GM23248 (cell line): ENCODE results near the gene CFAP90. TPM values are rescaled to one million over a fixed set of nuclear protein-coding genes. Genes with fewer than 3 reads are reported as not detected.

Experiments used
- DNase-seq: peaks from one replicate; pipeline ENCODE4 v3.0.0-alpha.2; 2015
- H2AFZ ChIP-seq: fragments of 200-600 bp; sonication (generic); 2 replicates; pipeline ENCODE4 v1.6.1; 2016; ENCODE audit warnings: antibody characterized with exemption
- H3F3A ChIP-seq: fragments of 200-600 bp; sonication (generic); 2 replicates; pipeline ENCODE4 v1.6.1; 2016; ENCODE audit warnings: mild to moderate bottlenecking, antibody characterized with exemption, mixed run types; ENCODE audit not compliant: insufficient read depth
- H3K27ac ChIP-seq: fragments of 200-600 bp; sonication (generic); 2 replicates; pipeline ENCODE4 v1.5.1; 2016; ENCODE audit warnings: mild to moderate bottlenecking
- H3K27me3 ChIP-seq: fragments of 200-600 bp; sonication (generic); replicated peaks from 2 replicates; pipeline ENCODE4 v1.6.1; 2016; ENCODE audit warnings: mild to moderate bottlenecking; ENCODE audit not compliant: insufficient read depth
- H3K36me3 ChIP-seq: fragments of 200-600 bp; sonication (generic); 2 replicates; pipeline ENCODE4 v1.6.1; 2016; ENCODE audit warnings: low read depth, mild to moderate bottlenecking
- H3K4me1 ChIP-seq: fragments of 200-600 bp; sonication (generic); 2 replicates; pipeline ENCODE4 v1.6.1; 2016; ENCODE audit warnings: mild to moderate bottlenecking; ENCODE audit not compliant: insufficient read depth
- H3K4me2 ChIP-seq: fragments of 200-600 bp; sonication (generic); one replicate; pipeline ENCODE4 v1.6.1; 2016; ENCODE audit warnings: mild to moderate bottlenecking; ENCODE audit not compliant: unreplicated experiment
- H3K4me3 ChIP-seq: fragments of 200-600 bp; sonication (generic); 2 replicates; pipeline ENCODE4 v1.5.1; 2016; ENCODE audit warnings: mild to moderate bottlenecking
- H3K79me2 ChIP-seq: fragments of 200-600 bp; sonication (generic); 2 replicates; pipeline ENCODE4 v1.6.1; 2016; ENCODE audit warnings: mild to moderate bottlenecking; ENCODE audit not compliant: insufficient read depth
- H3K9ac ChIP-seq: fragments of 200-600 bp; sonication (generic); 2 replicates; pipeline ENCODE4 v1.6.1; 2016; ENCODE audit warnings: mild to moderate bottlenecking
- H3K9me2 ChIP-seq: fragments of 200-600 bp; sonication (generic); 2 replicates; pipeline ENCODE4 v1.6.1; 2016; ENCODE audit warnings: mixed run types, mild to moderate bottlenecking, moderate library complexity; ENCODE audit not compliant: insufficient read depth
- H3K9me3 ChIP-seq: fragments of 200-600 bp; sonication (generic); one replicate; pipeline ENCODE4 v1.6.1; 2017; ENCODE audit warnings: low read depth
- H4K20me1 ChIP-seq: fragments of 200-600 bp; sonication (generic); 2 replicates; pipeline ENCODE4 v1.6.0; 2016; ENCODE audit not compliant: insufficient read depth
- EZH2 ChIP-seq: fragments of 200-600 bp; sonication (generic); IDR thresholded peaks from 2 replicates; pipeline ENCODE4 v1.6.1; 2018; ENCODE audit warnings: antibody characterized with exemption, mild to moderate bottlenecking; ENCODE audit not compliant: insufficient read depth, poor library complexity, severe bottlenecking
- EZH2phosphoT487 ChIP-seq: fragments of 200-600 bp; sonication (generic); IDR thresholded peaks from 2 replicates; pipeline ENCODE4 v1.6.1; 2018; ENCODE audit warnings: antibody characterized with exemption, moderate library complexity, mild to moderate bottlenecking, low read depth; ENCODE audit not compliant: insufficient read depth
- WGBS, 2 experiments: methylation state at CpG; one replicate each; pipeline ENCODE4 v1.1.6; 2015 to 2017; ENCODE audit warnings: low lambda C conversion rate in 2 of 2, low coverage in 1 of 2; ENCODE audit errors: missing lambda C conversion rate in 2 of 2; 5-methylcytosine and 5-hydroxymethylcytosine counted together
- in situ Hi-C: fragments of 300-500 bp; cut with MboI; formaldehyde crosslinking; loops from 2 replicates; pipeline ENCODE4 v1.15.0; 2020
- polyA plus RNA-seq: library from polyadenylated mRNA; unstranded; fragments of >200 nt; fragmentation: Nextera tagmentation; extraction: Ambion mirVana; gene quantifications from 2 replicates; pipeline ENCODE4 v1.2.1, GENCODE V29; 2016
- total RNA-seq: library from RNA; depleted of rRNA; stranded (reverse); fragments of >200 nt; shearing (Covaris generic); gene quantifications from 2 replicates; pipeline ENCODE4 v1.2.3, GENCODE V29; 2014

Gene CFAP90
- total and polyA plus RNA-seq, 2 experiments from 2014 or later, result 0.19 to 0.32 TPM

DNA sequence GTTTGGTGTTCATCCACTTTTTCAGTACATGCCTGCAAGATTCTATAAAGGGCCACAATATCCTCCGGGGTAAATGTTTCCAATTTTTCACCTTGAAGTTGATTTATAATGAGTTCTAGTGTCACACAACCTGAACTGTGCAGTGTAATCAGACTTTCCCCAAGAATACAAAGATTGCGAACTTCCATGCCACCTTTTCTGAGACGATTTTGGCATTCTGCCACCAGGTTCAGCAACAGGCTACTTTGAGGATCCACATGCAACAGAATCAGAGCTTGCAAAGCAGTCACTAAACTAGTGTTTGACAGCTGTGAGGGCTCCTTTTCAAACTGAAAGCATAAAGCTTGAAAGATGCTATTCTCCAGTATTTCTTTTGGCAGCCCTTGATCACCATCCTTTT lies 16.3 kb upstream of the CFAP90 start:
- H3K36me3 ChIP-seq, result peaks cover 15% of the 10 kb centered on the region
- no peaks in the 10 kb centered on the region for H4K20me1 ChIP-seq
- peaks cover 62% of the 10 kb centered on the region for H3K79me2 ChIP-seq
- in situ Hi-C loops, result no loop called here
- no peak for TF ChIP-seq EZH2
- no peak for TF ChIP-seq EZH2phosphoT487
- H3K4me1 ChIP-seq, result peaks cover 12% of the 10 kb centered on the region
- no peak overlapping the region for H3K27ac ChIP-seq
- no peak overlapping the region; the same call in 1 of the 2 replicates for H3K4me3 ChIP-seq
- H3K9me2 ChIP-seq, result no peaks in the 10 kb centered on the region
- H3K9ac ChIP-seq, result no peak overlapping the region
- no peaks in the 10 kb centered on the region for H3K27me3 ChIP-seq
- H3K9me3 ChIP-seq, result no peaks in the 10 kb centered on the region
- no peak for DNase-seq
- H3F3A ChIP-seq, result no peaks in the 10 kb centered on the region
- H3K4me2 ChIP-seq, result peak overlapping the region; percentile 100
- WGBS, 2 experiments, result 75 to 84% methylated on average over 3 of the region's 3 CpGs
- no peak overlapping the region for H2AFZ ChIP-seq

DNA sequence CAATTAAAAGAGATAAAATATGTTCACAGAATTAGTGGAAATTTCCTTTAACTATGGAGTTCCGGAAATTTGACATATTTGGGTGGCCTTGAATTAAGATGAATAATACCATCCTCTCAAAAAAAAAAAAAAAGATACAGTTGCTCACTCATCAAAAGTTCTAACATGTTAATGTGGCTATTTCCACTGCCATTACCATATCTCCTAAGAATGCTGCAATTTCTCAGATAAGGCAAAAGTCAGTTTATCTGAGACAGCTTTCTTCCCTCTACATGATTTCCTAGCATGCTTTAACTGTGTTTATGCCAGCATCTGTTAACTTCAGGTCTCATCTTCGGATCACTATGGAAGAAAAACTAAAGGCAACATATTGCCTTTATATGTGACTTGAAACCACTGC lies 15.3 kb upstream of the CFAP90 start:
- no peak overlapping the region for H2AFZ ChIP-seq
- no peaks in the 10 kb centered on the region for H3K27me3 ChIP-seq
- peaks cover 26% of the 10 kb centered on the region for H3K36me3 ChIP-seq
- peaks cover 51% of the 10 kb centered on the region for H3K79me2 ChIP-seq
- no peak overlapping the region for H3K27ac ChIP-seq
- in situ Hi-C loops, result no loop called here
- DNase-seq, result no peak
- H3F3A ChIP-seq, result no peaks in the 10 kb centered on the region
- H3K9me3 ChIP-seq, result no peaks in the 10 kb centered on the region
- H3K9ac ChIP-seq, result no peak overlapping the region
- no peak for TF ChIP-seq EZH2phosphoT487
- TF ChIP-seq EZH2, result no peak
- no peaks in the 10 kb centered on the region for H4K20me1 ChIP-seq
- H3K4me3 ChIP-seq, result no peak overlapping the region
- WGBS, 2 experiments, result 94 to 100% methylated on average over 2 of the region's 2 CpGs
- no peak overlapping the region for H3K4me2 ChIP-seq
- H3K9me2 ChIP-seq, result no peaks in the 10 kb centered on the region
- H3K4me1 ChIP-seq, result peaks cover 12% of the 10 kb centered on the region

DNA sequence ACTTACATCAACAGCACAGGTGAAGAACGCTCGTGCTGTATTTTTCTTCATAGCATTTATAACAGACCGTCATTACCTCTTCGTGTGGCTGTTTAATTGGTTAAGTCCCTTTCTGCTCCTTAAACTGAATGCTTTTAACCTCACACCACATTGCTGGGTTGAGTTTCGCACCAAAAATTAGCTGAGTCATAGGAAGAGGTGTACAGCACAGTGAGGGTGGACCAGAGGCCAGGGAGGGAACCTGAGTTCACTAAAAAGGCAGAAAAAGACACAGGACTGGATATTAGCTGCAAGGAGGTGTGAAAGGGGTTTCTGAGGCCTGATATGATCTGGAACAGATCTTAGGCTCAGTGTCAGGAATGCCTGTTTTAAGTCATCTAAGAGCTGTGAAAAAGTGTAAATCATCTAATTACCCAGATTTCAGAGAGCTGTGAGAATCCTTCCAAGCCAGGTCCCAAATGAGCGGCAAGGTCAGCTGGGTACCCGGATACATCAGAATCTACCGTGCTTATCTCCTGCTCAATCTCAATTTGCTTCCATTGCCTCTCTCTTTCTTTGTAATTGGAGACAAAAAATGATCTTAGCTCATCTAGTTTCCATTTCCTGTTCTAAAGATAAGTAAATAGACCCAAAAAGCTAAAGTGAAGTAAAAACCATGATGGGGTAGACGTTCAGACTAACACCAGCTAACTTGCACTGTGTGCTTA lies 7.1 kb upstream of the CFAP90 start:
- in situ Hi-C loops, result no loop called here
- Histone ChIP-seq H3K4me1 (no peaks in the 10 kb centered on the region), H2AFZ (no peak overlapping the region), H4K20me1 (no peaks in the 10 kb centered on the region), H3K79me2 (no peaks in the 10 kb centered on the region), H3K9me3 (no peaks in the 10 kb centered on the region), H3K36me3 (peaks cover 39% of the 10 kb centered on the region), H3K9me2 (no peaks in the 10 kb centered on the region), H3K4me2 (no peak overlapping the region), H3K27me3 (no peaks in the 10 kb centered on the region), H3K4me3 (no peak overlapping the region), H3K27ac (no peak overlapping the region), H3F3A (no peaks in the 10 kb centered on the region), H3K9ac (no peak overlapping the region)
- WGBS, 2 experiments, result 80 to 84% methylated on average over 9 of the region's 9 CpGs
- no peak for TF ChIP-seq EZH2phosphoT487
- TF ChIP-seq EZH2, result no peak
- DNase-seq, result no peak

DNA sequence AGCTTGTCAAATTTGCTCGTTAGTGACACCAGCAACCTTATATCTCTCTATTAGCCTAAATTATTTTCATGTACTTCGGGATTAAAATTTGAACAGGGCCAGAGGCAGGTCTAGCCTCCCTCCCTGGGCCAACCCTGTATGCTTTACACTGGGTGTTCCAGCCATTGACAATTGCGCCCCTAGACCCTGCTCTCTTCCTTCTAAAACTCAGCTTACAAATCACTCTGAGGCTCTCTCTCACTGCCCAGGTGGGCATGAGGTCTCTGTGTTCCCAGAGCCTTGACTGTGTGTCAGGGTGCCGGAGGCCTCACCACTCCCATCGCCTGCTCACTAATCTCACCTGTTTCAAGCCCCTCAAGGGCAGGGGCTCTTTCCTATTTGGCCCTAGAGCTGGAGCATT lies 6.4 kb upstream of the CFAP90 start:
- Histone ChIP-seq H3K9me3 (no peaks in the 10 kb centered on the region), H4K20me1 (no peaks in the 10 kb centered on the region), H3K27ac (no peak overlapping the region), H3K4me2 (no peak overlapping the region), H3K79me2 (no peaks in the 10 kb centered on the region), H2AFZ (no peak overlapping the region), H3K9ac (no peak overlapping the region), H3K27me3 (no peaks in the 10 kb centered on the region), H3K9me2 (no peaks in the 10 kb centered on the region), H3K4me1 (no peaks in the 10 kb centered on the region), H3K4me3 (no peak overlapping the region), H3F3A (no peaks in the 10 kb centered on the region), H3K36me3 (peaks cover 35% of the 10 kb centered on the region)
- in situ Hi-C loops, result no loop called here
- no peak for TF ChIP-seq EZH2phosphoT487
- TF ChIP-seq EZH2, result no peak
- 79 to 82% methylated on average over 5 of the region's 5 CpGs for WGBS, 2 experiments
- DNase-seq, result no peak

DNA sequence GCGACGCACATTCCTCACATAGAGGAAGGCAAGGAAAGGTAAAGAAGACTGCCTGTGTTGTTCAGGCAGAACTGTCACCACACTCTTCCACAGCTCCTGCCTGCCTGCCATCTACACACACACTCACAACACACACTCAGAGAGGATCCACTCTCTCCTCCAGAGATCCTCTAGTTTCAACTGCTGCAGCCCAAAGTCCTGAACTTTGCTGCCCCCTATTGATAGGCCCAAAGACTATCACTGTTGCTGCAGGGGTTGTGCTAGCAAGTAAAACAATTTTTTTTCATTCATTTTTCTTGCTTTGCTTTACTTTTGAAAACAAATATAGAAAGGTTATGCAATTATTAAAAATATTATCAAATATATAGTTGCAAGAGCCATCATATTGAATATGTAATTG lies 5.9 kb upstream of the CFAP90 start:
- DNase-seq, result peak; percentile 49
- peaks cover 30% of the 10 kb centered on the region for H3K36me3 ChIP-seq
- no peak overlapping the region for H3K9ac ChIP-seq
- no peak overlapping the region for H3K4me3 ChIP-seq
- no peaks in the 10 kb centered on the region for H4K20me1 ChIP-seq
- WGBS, 2 experiments, result 100% methylated on average over 2 of the region's 2 CpGs
- no peaks in the 10 kb centered on the region for H3F3A ChIP-seq
- H2AFZ ChIP-seq, result no peak overlapping the region
- TF ChIP-seq EZH2phosphoT487, result no peak
- no peak for TF ChIP-seq EZH2
- in situ Hi-C loops, result no loop called here
- H3K79me2 ChIP-seq, result no peaks in the 10 kb centered on the region
- H3K9me2 ChIP-seq, result no peaks in the 10 kb centered on the region
- no peaks in the 10 kb centered on the region for H3K27me3 ChIP-seq
- no peak overlapping the region for H3K4me2 ChIP-seq
- no peaks in the 10 kb centered on the region for H3K4me1 ChIP-seq
- no peak overlapping the region for H3K27ac ChIP-seq
- no peaks in the 10 kb centered on the region for H3K9me3 ChIP-seq
